Measurements from ENCODE around the gene IGFBP2. TPM values are rescaled to one million over a fixed set of nuclear protein-coding genes. Genes with fewer than 3 reads are reported as not detected.

Gene IGFBP2
- total RNA-seq, 4 donors from 2014 or later, result 8.7 to 69.5 (median 28.2) TPM

DNA sequence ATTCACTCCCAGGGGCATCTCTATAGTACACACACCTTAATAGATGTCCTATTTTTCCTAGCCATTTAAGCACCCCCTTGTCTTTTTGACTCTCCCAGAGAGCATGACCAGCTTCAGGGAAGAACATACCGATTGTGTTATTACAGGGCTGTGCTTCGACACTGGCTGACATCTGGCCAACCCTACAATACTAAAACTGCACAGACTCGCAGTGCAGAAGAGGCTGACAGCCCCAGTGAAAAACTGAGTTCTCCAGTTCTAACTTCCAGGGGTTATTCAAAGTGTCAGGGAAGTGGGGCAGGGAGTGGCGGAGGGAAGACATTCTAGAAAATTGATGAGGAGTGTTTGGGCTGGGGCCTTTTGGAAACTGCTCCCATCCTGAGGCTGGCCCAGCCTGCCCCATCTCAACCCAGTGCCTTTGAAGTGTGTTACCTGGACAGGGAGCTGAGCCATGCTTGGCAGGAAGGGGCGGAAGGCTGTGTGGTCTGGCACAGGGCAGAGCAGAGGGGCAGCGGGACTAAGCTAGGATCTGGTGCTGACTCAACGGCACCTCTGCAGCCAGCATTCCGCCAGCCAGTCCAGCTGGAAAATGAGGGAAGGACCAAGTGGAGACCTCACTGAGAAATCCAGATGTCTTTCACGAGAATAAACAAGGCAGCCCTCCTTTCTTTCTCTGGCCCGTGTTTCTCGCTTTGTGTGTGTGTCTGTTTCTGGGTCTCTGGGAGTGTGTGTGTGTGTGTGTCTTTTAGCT lies 77.5 kb downstream of the IGFBP2 start:
- TF ChIP-seq, protein P1, sequence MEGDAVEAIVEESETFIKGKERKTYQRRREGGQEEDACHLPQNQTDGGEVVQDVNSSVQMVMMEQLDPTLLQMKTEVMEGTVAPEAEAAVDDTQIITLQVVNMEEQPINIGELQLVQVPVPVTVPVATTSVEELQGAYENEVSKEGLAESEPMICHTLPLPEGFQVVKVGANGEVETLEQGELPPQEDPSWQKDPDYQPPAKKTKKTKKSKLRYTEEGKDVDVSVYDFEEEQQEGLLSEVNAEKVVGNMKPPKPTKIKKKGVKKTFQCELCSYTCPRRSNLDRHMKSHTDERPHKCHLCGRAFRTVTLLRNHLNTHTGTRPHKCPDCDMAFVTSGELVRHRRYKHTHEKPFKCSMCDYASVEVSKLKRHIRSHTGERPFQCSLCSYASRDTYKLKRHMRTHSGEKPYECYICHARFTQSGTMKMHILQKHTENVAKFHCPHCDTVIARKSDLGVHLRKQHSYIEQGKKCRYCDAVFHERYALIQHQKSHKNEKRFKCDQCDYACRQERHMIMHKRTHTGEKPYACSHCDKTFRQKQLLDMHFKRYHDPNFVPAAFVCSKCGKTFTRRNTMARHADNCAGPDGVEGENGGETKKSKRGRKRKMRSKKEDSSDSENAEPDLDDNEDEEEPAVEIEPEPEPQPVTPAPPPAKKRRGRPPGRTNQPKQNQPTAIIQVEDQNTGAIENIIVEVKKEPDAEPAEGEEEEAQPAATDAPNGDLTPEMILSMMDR (IDR thresholded peaks at IDR 0.05), result no peak
- no peak for TF ChIP-seq POLR2A (IDR thresholded peaks at IDR 0.05)
- 34 to 35% methylated on average over 11 of the region's 11 CpGs for WGBS, 2 donors
- DNase-seq (ENCODE audit: low spot score in 2 of 2), result peak in 1 of 2 donors; percentile 88
- no peak overlapping the region for H3K4me3 ChIP-seq (ENCODE audit: low read depth, poor library complexity, severe bottlenecking)
- intact Hi-C loops (cut with DNase I; ENCODE audit: low total_unique reads), result no loop called here

DNA sequence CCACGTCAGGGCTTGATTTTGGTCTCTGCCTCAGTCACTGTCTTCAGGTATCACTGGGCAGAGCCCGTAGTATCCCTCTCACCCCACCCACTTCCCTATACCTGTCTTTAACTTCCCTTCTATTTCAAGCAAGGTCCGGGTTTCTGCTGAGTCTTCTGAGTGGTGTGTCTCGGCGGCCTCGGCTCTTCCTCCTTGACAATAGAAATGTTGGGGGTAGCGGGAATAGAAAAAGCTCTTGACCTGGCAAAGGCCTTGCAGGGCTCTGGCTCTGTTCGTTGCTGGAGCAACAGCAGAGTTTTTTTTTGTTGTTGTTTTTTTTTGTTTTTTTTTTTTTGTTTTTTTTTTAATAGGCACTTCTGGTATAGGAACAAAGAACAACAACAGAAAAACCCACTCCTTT lies 78.1 kb downstream of the IGFBP2 start:
- intact Hi-C loops (cut with DNase I; ENCODE audit: low total_unique reads), result no loop called here
- TF ChIP-seq, protein P1 (IDR thresholded peaks at IDR 0.05), result no peak
- TF ChIP-seq POLR2A (IDR thresholded peaks at IDR 0.05), result no peak
- H3K4me3 ChIP-seq (ENCODE audit: low read depth, poor library complexity, severe bottlenecking), result no peak overlapping the region
- DNase-seq (ENCODE audit: low spot score in 2 of 2), result peak in 1 of 2 donors; percentile 77
- WGBS, 2 donors, result 46 to 52% methylated on average over 8 of the region's 8 CpGs

DNA sequence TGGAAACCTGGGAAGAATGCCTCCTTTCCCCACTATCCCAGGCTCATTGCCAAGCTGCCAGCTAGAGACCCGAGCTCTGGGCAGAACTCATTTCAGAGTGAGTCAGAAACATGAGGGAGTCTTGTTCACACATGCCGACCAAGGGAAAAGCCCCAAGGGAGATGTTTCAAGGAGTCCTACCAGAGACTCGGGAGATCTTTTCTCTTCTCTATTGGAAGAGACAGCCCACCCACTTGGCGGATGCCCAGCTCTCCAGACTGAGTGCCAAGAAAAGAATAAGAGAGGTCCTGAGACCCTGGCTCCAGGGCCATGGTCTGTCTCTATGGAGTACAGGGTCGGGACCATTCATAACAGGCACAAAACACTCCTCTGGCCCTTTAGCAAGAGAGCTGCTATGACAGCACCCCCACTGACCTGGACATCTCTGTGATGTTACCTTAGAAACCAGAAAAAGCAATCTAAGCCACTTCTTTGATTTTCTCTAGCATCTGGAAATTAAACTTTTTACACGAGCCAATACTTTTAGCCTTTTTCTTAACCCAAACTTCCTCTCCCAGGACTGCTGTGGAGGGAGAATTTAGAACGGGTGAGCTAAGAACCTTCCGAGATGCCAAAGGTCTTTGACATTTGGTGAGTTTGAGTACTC lies 80.6 kb downstream of the IGFBP2 start:
- DNase-seq (ENCODE audit: low spot score in 2 of 2), result peak; percentile 70 to 91
- 20 to 26% methylated on average over 8 of the region's 8 CpGs for WGBS, 2 donors
- no peak for TF ChIP-seq POLR2A (IDR thresholded peaks at IDR 0.05)
- TF ChIP-seq, protein P1 (IDR thresholded peaks at IDR 0.05), result no peak
- H3K4me3 ChIP-seq (ENCODE audit: low read depth, poor library complexity, severe bottlenecking), result no peak overlapping the region
- intact Hi-C loops (cut with DNase I; ENCODE audit: low total_unique reads), result no loop called here

Other genes starting within 250 kb of the IGFBP2 start
- gene SMARCAL1, start 220.9 kb upstream of the IGFBP2 start, total RNA-seq, result 10 to 100 TPM; 11.9 to 18.7 (median 14.8) TPM
- gene RPL37A, start 134.6 kb upstream of the IGFBP2 start, total RNA-seq, result 1,000 to 10,000 TPM; 1,765 to 2,628 (median 2,029) TPM
- gene IGFBP5, start 62.1 kb downstream of the IGFBP2 start, total RNA-seq, result 100 to 1,000 TPM in 3 of 4 donors, 10 to 100 TPM in 1; 27.7 to 460 (median 134) TPM
- gene TNP1, start 226.6 kb downstream of the IGFBP2 start, total RNA-seq, result not detected